ENCODE results near the gene RANBP3.
A peak's percentile ranks its signal among the peaks of the same experiment; 100 is the strongest.
"Not testable (repeated sequence)": the region's sequence is repeated elsewhere in the genome, so short reads cannot be mapped to it uniquely, and the experiment has no call there.

Gene RANBP3

GRCh38 chr19:5977785-5978605 is at the start of gene RANBP3:
TSS of gene RANBP3 (minus strand) at chr19:5978140. CDS start at chr19:5978082, 58 bp downstream.
- FAIRE-seq, result no peak
- TF ChIP-seq POLR2A (IDR thresholded peaks at IDR 0.05; ENCODE audit: low read depth, low read length), result peak; percentile 80
- DNase-seq (ENCODE audit: insufficient read length, low spot score), result peak; percentile 98

GRCh38 chr19:6026390-6027227 is 48.7 kb upstream of the RANBP3 start:
- DNase-seq (ENCODE audit: insufficient read length, low spot score) (no peak), FAIRE-seq (no peak)
- no peak for TF ChIP-seq POLR2A (IDR thresholded peaks at IDR 0.05; ENCODE audit: low read depth, low read length)

- FAIRE-seq; DNase-seq (ENCODE audit: insufficient read length, low spot score): not testable (repeated sequence)
These were observed 46.8 kb upstream of the RANBP3 start for GRCh38 chr19:6024756-6025155.

- TF ChIP-seq POLR2A (IDR thresholded peaks at IDR 0.05; ENCODE audit: low read depth, low read length), result no peak
- DNase-seq (ENCODE audit: insufficient read length, low spot score) (no peak), FAIRE-seq (no peak)
These were observed 46.0 kb upstream of the RANBP3 start for GRCh38 chr19:6023936-6024335.

- no peak for FAIRE-seq
- peak; percentile 43 for DNase-seq (ENCODE audit: insufficient read length, low spot score)
- TF ChIP-seq POLR2A (IDR thresholded peaks at IDR 0.05; ENCODE audit: low read depth, low read length), result no peak
These were observed 45.2 kb upstream of the RANBP3 start for GRCh38 chr19:6023085-6023682.

GRCh38 chr19:6022570-6023064 is 44.7 kb upstream of the RANBP3 start:
- no peak for TF ChIP-seq POLR2A (IDR thresholded peaks at IDR 0.05; ENCODE audit: low read depth, low read length)
- no peak for FAIRE-seq
- DNase-seq (ENCODE audit: insufficient read length, low spot score), result no peak

GRCh38 chr19:6021878-6022569 is 44.1 kb upstream of the RANBP3 start:
- TF ChIP-seq POLR2A (IDR thresholded peaks at IDR 0.05; ENCODE audit: low read depth, low read length), result no peak
- FAIRE-seq, result no peak
- DNase-seq (ENCODE audit: insufficient read length, low spot score), result peak; percentile 77

- no peak for TF ChIP-seq POLR2A (IDR thresholded peaks at IDR 0.05; ENCODE audit: low read depth, low read length)
- no peak for FAIRE-seq
- no peak for DNase-seq (ENCODE audit: insufficient read length, low spot score)
These were observed 43.2 kb upstream of the RANBP3 start for GRCh38 chr19:6020972-6021805.

- FAIRE-seq, result no peak
- no peak for TF ChIP-seq POLR2A (IDR thresholded peaks at IDR 0.05; ENCODE audit: low read depth, low read length)
- no peak for DNase-seq (ENCODE audit: insufficient read length, low spot score)
These were observed 42.4 kb upstream of the RANBP3 start for GRCh38 chr19:6020166-6020882.

- FAIRE-seq, result no peak
- no peak for TF ChIP-seq POLR2A (IDR thresholded peaks at IDR 0.05; ENCODE audit: low read depth, low read length)
- DNase-seq (ENCODE audit: insufficient read length, low spot score), result no peak
These were observed 40.8 kb upstream of the RANBP3 start for GRCh38 chr19:6018786-6019185.

- DNase-seq (ENCODE audit: insufficient read length, low spot score) (no peak), FAIRE-seq (no peak)
- no peak for TF ChIP-seq POLR2A (IDR thresholded peaks at IDR 0.05; ENCODE audit: low read depth, low read length)
These were observed 39.6 kb upstream of the RANBP3 start for GRCh38 chr19:6017576-6017975.

- no peak for TF ChIP-seq POLR2A (IDR thresholded peaks at IDR 0.05; ENCODE audit: low read depth, low read length)
- DNase-seq (ENCODE audit: insufficient read length, low spot score) (no peak), FAIRE-seq (no peak)
These were observed 38.1 kb upstream of the RANBP3 start for GRCh38 chr19:6015841-6016545.

Measured in H54 (cell line).